ENCODE measurements around the gene PKD1L1.

DNA sequence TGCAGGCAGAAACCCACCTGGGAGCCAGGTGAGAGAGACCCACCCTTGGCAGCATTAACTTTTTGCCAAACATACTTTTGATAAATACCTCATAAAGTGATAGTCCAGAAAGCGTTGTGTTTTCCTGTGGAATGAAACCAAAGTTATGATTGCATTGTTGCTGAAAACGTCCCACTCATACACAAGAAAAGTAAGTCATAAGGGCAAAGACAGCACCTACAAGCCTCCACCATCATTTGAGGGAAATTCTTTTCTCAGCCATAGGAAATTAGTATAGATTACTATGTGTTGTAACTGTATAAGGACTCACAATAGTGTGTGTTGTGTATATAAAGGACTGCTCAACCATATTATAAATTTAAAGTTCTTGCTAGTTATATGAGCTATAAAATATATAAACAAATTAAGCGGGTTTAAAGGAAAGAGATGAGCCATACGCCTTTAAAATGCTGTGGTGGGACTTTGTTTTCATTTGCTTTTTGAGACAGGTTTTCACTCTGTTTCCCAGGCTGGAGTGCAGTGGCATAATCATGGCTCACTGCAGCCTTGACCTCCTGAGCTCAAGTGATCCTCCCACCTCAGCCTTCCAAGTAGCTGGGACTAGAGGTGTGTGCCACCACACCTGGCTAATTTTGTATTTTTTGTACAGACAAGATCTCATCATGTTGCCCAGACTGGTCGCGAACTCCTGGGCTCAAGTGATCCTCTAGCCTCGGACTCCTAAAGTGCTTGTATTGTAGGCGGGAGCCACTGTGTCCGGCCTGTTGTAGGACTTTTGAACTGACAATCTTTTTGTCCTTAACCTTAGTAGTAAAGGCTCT is 160.8 kb downstream of the PKD1L1 start:
- no peak for TF ChIP-seq POLR2AphosphoS5 (IDR thresholded peaks at IDR 0.05)
- TF ChIP-seq, protein P1, sequence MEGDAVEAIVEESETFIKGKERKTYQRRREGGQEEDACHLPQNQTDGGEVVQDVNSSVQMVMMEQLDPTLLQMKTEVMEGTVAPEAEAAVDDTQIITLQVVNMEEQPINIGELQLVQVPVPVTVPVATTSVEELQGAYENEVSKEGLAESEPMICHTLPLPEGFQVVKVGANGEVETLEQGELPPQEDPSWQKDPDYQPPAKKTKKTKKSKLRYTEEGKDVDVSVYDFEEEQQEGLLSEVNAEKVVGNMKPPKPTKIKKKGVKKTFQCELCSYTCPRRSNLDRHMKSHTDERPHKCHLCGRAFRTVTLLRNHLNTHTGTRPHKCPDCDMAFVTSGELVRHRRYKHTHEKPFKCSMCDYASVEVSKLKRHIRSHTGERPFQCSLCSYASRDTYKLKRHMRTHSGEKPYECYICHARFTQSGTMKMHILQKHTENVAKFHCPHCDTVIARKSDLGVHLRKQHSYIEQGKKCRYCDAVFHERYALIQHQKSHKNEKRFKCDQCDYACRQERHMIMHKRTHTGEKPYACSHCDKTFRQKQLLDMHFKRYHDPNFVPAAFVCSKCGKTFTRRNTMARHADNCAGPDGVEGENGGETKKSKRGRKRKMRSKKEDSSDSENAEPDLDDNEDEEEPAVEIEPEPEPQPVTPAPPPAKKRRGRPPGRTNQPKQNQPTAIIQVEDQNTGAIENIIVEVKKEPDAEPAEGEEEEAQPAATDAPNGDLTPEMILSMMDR (IDR thresholded peaks at IDR 0.05): no peak
- no peak for TF ChIP-seq POLR2A (IDR thresholded peaks at IDR 0.05)

Measured in prostate gland (tissue), 2 donors.